Ascending aorta (tissue), 2 donors: Measurements from ENCODE around the gene NOVA1. TPM values are rescaled to one million over a fixed set of nuclear protein-coding genes. Genes with fewer than 3 reads are reported as not detected.
A peak's percentile ranks its signal among the peaks of the same experiment; 100 is the strongest.
"Not testable (repeated sequence)": the region's sequence is repeated elsewhere in the genome, so short reads cannot be mapped to it uniquely, and the experiment has no call there.

Source experiments
- DNase-seq, 2 donors: peaks; one replicate each; pipeline ENCODE4 v3.0.0-alpha.2; 2019; ENCODE audit warnings: low spot score in 2 of 2
- H3K27ac ChIP-seq, 2 donors: fragments of 200-600 bp; sonication (generic); one replicate each; pipeline ENCODE4 v1.5.1; 2016 to 2017; ENCODE audit warnings: mild to moderate bottlenecking in 1 of 2
- H3K27me3 ChIP-seq: fragments of 200-600 bp; sonication (generic); one replicate; pipeline ENCODE4 v1.5.1; 2017
- H3K36me3 ChIP-seq, 2 donors: fragments of 200-600 bp; sonication (generic); one replicate each; pipeline ENCODE4 v1.5.1; 2016
- H3K4me1 ChIP-seq, 2 donors: fragments of 200-600 bp; sonication (generic); one replicate each; pipeline ENCODE4 v1.5.1; 2016 to 2017; ENCODE audit warnings: mild to moderate bottlenecking in 1 of 2
- H3K4me3 ChIP-seq, 2 donors: fragments of 200-600 bp; sonication (generic); one replicate each; pipeline ENCODE4 v1.5.1; 2016 to 2017; ENCODE audit warnings: mild to moderate bottlenecking in 1 of 2
- H3K9me3 ChIP-seq, 2 donors: fragments of 200-600 bp; sonication (generic); one replicate each; pipeline ENCODE4 v1.5.1; 2016
- CTCF ChIP-seq, 3 experiments: fragments of 200-600 bp in 2 of 3; fragments of 450-650 bp in 1 of 3; sonication (generic) in 2 of 3; IDR thresholded peaks; one replicate each; pipeline ENCODE4 v1.5.1; 2016 to 2019; ENCODE audit warnings: antibody characterized with exemption in 3 of 3, mild to moderate bottlenecking in 1 of 3, moderate library complexity in 1 of 3
- intact Hi-C: fragments of 100-400 bp; cut with DNase I; formaldehyde crosslinking; loops from one replicate; pipeline ENCODE4 v1.15.1; 2023
- total RNA-seq: library from RNA; depleted of rRNA; stranded (reverse); fragments of >200 nt; gene quantifications from one replicate; pipeline ENCODE4 v1.1.0, GENCODE V29; 2016

The NOVA1 gene
- 11.1 TPM for total RNA-seq

- TF ChIP-seq CTCF (IDR thresholded peaks at IDR 0.05) = no peak
- peak in 1 of 2 donors; percentile 59 for DNase-seq
- intact Hi-C loops = loop anchor here (2.0 to 5.0 kb wide), 2 partner anchors 75 to 320 kb away; no protein-coding TSS in a partner anchor
Observed at GRCh38 chr14:26597589-26598080, at the start of gene NOVA1. Gene NOVA1, minus strand, starts transcription at chr14:26598033. Its CDS starts 597 bp downstream, at chr14:26597436.

GRCh38 chr14:26645057-26645456 lies 47.2 kb upstream of the NOVA1 start:
- H3K27me3 ChIP-seq, H3K36me3 ChIP-seq, DNase-seq, H3K4me1 ChIP-seq, intact Hi-C loops, H3K27ac ChIP-seq, H3K9me3 ChIP-seq, H3K4me3 ChIP-seq: not testable (repeated sequence)
- peak in 1 of 3 experiments; percentile 25 for TF ChIP-seq CTCF (IDR thresholded peaks at IDR 0.05)

More at GRCh38 chr14:26597589-26598080, at the start of gene NOVA1:
- Histone ChIP-seq H3K4me3 (peak within 1 kb of the TSS; percentile 64 to 71), H3K27me3 (no peaks in the 10 kb centered on the region), H3K27ac (peak within 1 kb of the TSS; percentile 76 to 85), H3K4me1 (no peaks in the 10 kb centered on the region), H3K36me3 (no peaks in the 10 kb centered on the region), H3K9me3 (no peaks in the 10 kb centered on the region)

- H3K27me3 ChIP-seq = no peaks in the 10 kb centered on the region
- no peak for TF ChIP-seq CTCF (IDR thresholded peaks at IDR 0.05)
- no peak overlapping the region for H3K4me3 ChIP-seq
- no peaks in the 10 kb centered on the region for H3K4me1 ChIP-seq
- no peak overlapping the region for H3K27ac ChIP-seq
- intact Hi-C loops = no loop called here
- H3K9me3 ChIP-seq = no peaks in the 10 kb centered on the region
- no peak for DNase-seq
- H3K36me3 ChIP-seq = no peaks in the 10 kb centered on the region
Observed at GRCh38 chr14:26636561-26636960, 38.7 kb upstream of the NOVA1 start.

GRCh38 chr14:26634946-26635345 lies 37.1 kb upstream of the NOVA1 start:
- H3K27ac ChIP-seq, H3K4me3 ChIP-seq, H3K4me1 ChIP-seq, intact Hi-C loops, DNase-seq, H3K36me3 ChIP-seq, H3K27me3 ChIP-seq, H3K9me3 ChIP-seq: not testable (repeated sequence)

- no peak overlapping the region for H3K27ac ChIP-seq
- H3K4me3 ChIP-seq = no peak overlapping the region
- TF ChIP-seq CTCF (IDR thresholded peaks at IDR 0.05) = no peak
- H3K9me3 ChIP-seq = no peaks in the 10 kb centered on the region
- no peaks in the 10 kb centered on the region for H3K36me3 ChIP-seq
- intact Hi-C loops = no loop called here
- no peaks in the 10 kb centered on the region for H3K27me3 ChIP-seq
- no peak for DNase-seq
- H3K4me1 ChIP-seq = no peaks in the 10 kb centered on the region
Observed at GRCh38 chr14:26626256-26626655, 28.4 kb upstream of the NOVA1 start.

- no peaks in the 10 kb centered on the region for H3K27me3 ChIP-seq
- intact Hi-C loops = no loop called here
- H3K27ac ChIP-seq = no peak overlapping the region
- H3K4me3 ChIP-seq = no peak overlapping the region
- no peaks in the 10 kb centered on the region for H3K36me3 ChIP-seq
- no peak for DNase-seq
- H3K4me1 ChIP-seq = no peaks in the 10 kb centered on the region
- H3K9me3 ChIP-seq = no peaks in the 10 kb centered on the region
- TF ChIP-seq CTCF (IDR thresholded peaks at IDR 0.05) = no peak
Observed at GRCh38 chr14:26622611-26623010, 24.8 kb upstream of the NOVA1 start.
